Activated CD4-positive, alpha-beta T cell treated with anti-CD3 and anti-CD28 coated beads for 4 hours (primary cell): ENCODE data around the gene NADSYN1.

Source experiments
- DNase-seq, 2 donors: peaks; one replicate each; pipeline ENCODE4 v3.0.0-alpha.2; 2020

The NADSYN1 gene

GRCh38 chr11:71433648-71434450, 19.2 kb upstream of the NADSYN1 start:
- no peak for DNase-seq

GRCh38 chr11:71434576-71435130, 18.4 kb upstream of the NADSYN1 start:
- no peak for DNase-seq

GRCh38 chr11:71435278-71435951, 17.6 kb upstream of the NADSYN1 start:
- no peak for DNase-seq

GRCh38 chr11:71436861-71437260, 16.1 kb upstream of the NADSYN1 start:
- DNase-seq = no peak

- no peak for DNase-seq
These were observed 15.6 kb upstream of the NADSYN1 start for GRCh38 chr11:71437399-71437798.

- no peak for DNase-seq
These were observed 15.1 kb upstream of the NADSYN1 start for GRCh38 chr11:71437879-71438278.

GRCh38 chr11:71438650-71439049, 14.4 kb upstream of the NADSYN1 start:
- DNase-seq = no peak

- no peak for DNase-seq
These were observed 12.8 kb upstream of the NADSYN1 start for GRCh38 chr11:71440021-71440755.

GRCh38 chr11:71441251-71441650, 11.8 kb upstream of the NADSYN1 start:
- DNase-seq = no peak

GRCh38 chr11:71442123-71442522, 10.9 kb upstream of the NADSYN1 start:
- no peak for DNase-seq

- DNase-seq = no peak
These were observed 10.1 kb upstream of the NADSYN1 start for GRCh38 chr11:71442880-71443279.

- no peak for DNase-seq
These were observed 9.1 kb upstream of the NADSYN1 start for GRCh38 chr11:71443736-71444445.

GRCh38 chr11:71444811-71445210, 8.2 kb upstream of the NADSYN1 start:
- no peak for DNase-seq

- DNase-seq = no peak
These were observed 6.9 kb upstream of the NADSYN1 start for GRCh38 chr11:71446150-71446549.

GRCh38 chr11:71446942-71447688, 5.9 kb upstream of the NADSYN1 start:
- no peak for DNase-seq

- peak; percentile 32 to 38 for DNase-seq
These were observed 5.2 kb upstream of the NADSYN1 start for GRCh38 chr11:71447791-71448256.

GRCh38 chr11:71448257-71449171, 4.5 kb upstream of the NADSYN1 start, which contains the start of gene DHCR7:
Gene DHCR7, minus strand, starts transcription at chr11:71448393. Its CDS starts 3,441 bp downstream, at chr11:71444952.
- DNase-seq = peak; percentile 92

- no peak for DNase-seq
These were observed 3.4 kb upstream of the NADSYN1 start for GRCh38 chr11:71449596-71449995.

GRCh38 chr11:71450507-71450906, 2.5 kb upstream of the NADSYN1 start:
- DNase-seq = no peak

GRCh38 chr11:71450939-71451338, 2.1 kb upstream of the NADSYN1 start:
- DNase-seq = no peak
